GM23248 (cell line): ENCODE data around the gene RBFOX2.

Experiments used
- EZH2 ChIP-seq: fragments of 200-600 bp; sonication (generic); IDR thresholded peaks from 2 replicates; pipeline ENCODE4 v1.6.1; 2018; ENCODE audit warnings: antibody characterized with exemption, mild to moderate bottlenecking; ENCODE audit not compliant: insufficient read depth, poor library complexity, severe bottlenecking
- EZH2phosphoT487 ChIP-seq: fragments of 200-600 bp; sonication (generic); IDR thresholded peaks from 2 replicates; pipeline ENCODE4 v1.6.1; 2018; ENCODE audit warnings: antibody characterized with exemption, moderate library complexity, mild to moderate bottlenecking, low read depth; ENCODE audit not compliant: insufficient read depth

GRCh38 chr22:35917651-35918050 is 111.0 kb downstream of the RBFOX2 start:
- TF ChIP-seq EZH2 (no peak), EZH2phosphoT487 (no peak)
